SK-N-DZ (cell line): Measurements from ENCODE around the gene PCBP1.
A peak's percentile ranks its signal among the peaks of the same experiment; 100 is the strongest.
"Not testable (repeated sequence)": the region's sequence is repeated elsewhere in the genome, so short reads cannot be mapped to it uniquely, and the experiment has no call there.

Source experiments
- DNase-seq: peaks from one replicate; pipeline ENCODE4 v3.0.0-alpha.2; 2015; ENCODE audit warnings: low spot score
- small RNA-seq, 2 experiments: library from RNA; depleted of rRNA; stranded (forward); fragments of <200 nt; gene quantifications; one replicate each; pipeline ENCODE3, GENCODE V24; 2014

Gene PCBP1

DNA sequence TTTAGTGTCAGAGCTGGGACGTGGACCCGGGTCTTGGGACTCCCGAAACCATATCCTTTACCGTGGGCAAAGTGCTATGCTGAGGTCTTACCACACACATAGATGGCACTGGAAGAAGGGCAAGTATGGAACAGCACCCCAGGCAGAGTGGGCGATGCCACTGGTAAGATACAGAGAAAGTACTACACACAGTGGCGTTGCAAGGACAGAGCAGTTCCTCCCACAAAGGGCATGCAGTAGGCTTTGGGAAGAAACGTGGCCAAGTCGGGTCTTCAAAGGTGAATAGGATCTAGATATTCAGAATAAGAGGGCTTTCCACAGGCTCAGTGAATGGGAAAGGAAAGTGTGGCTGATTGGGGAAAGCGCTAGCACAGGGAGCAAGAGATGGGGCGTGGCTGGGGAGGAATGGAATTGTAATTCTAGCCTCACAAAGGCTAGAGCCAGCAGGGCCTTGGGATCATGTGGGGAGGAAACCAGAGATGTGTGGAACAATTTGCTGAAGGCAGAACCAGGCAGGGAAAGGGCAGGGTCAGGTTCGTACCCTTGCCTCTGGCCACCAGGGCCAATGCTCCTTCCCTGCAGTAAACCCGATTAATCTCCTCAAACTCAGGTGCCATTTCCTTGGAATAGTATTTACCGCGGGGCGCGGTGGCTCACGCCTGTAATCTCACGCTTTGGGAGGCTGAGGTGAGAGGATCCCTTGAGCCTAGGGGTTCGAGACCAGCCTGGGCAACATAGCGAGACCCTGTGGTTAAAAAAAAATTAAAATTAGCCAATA, 36.0 kb downstream of the PCBP1 start:
- DNase-seq, result no peak

DNA sequence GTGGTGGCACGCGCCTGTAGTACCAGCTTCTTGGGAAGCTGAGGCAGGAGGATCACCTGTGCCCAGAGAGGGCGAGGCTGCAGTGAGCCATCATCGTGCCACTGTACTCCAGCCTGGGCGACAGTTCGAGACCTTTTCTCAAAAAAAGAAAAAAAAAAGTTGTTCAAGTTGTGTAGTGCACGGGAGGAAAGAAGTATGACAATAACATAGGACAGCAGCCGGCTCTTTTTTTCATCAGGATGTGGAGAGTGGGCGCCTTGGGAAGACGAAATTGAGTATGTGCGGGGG, 36.5 kb downstream of the PCBP1 start:
- no peak for DNase-seq

DNA sequence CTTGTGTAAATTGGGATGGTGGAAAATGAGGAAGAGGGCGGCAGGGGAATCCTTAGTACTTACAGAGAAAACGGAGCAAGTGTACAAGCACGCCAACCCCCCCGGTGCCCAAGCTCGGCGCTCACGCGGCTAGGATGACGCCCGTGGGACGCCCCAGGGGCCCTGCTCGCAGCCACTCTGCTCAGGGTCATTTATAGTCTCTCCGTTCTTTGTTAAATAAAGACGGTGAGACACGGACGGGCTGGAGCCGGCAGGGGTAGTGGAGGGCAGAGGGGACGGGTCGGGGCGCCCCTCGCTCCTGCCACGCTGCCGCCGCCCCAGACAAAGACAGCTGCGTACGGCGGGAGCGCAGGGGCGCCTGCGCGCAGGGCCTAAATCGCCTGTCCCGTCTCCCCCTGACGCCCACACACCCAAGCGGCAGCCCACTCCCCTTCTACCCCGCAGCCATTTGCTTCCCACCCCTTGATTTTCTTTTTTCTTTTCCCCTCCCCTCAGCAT, 37.8 kb downstream of the PCBP1 start:
- DNase-seq, result peak; percentile 85

DNA sequence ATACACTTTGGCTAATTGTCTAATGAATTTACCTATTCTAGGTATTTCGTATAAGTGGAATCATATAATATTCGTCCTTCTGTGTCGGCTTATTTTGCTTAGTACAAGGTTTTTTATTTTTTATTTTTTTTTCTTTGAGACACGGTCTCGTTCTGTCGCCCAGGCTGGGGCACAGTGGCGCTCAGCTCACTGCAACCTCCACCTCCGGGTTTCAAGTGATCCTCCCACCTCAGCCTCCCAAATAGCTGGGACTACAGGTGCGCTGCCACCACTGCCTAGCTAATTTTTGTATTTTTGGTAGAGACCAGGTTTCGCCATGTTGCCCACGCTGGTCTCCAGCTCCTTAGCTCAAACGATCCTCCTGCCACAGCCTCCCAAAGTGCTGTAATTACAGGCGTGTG, 38.2 kb downstream of the PCBP1 start:
- DNase-seq, result no peak

DNA sequence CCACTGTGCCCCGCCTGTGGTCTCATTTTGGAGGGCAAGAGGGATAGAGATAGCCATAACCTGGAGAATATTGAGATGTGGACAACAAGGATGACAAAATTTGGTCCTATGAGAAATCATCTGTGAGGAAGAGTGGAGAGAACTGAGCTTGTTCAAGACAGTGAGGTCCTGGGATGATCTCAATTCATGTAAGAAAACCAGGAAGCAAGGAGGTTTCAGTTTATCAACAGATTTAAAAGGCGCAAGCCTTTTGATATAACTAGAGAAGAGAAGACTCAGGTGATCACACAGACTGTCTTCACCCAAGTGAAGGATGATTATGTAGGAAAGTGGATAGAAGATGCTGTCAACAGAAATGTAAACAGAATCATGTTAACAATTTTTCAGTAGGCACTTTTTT, 39.1 kb downstream of the PCBP1 start:
- no peak for DNase-seq

DNA sequence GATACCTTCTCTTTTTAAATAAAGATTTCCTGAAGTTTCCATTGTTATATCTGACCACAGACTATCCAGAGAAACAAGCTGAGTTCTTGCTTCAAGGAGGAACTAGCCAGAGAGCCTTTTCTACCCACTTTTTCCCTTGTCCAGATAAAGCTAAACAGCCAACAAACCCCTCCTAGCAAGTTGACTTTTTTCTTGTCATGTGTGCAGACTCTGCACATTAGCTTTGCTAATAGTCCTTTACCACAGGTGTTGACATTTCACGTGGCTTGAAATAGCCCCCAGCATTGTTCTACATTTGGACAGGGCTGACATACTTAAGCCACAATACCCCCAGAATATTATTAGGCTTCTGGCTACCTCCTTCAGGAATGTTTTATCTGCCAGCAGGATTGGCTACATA, 40.7 kb downstream of the PCBP1 start:
- DNase-seq, result no peak

DNA sequence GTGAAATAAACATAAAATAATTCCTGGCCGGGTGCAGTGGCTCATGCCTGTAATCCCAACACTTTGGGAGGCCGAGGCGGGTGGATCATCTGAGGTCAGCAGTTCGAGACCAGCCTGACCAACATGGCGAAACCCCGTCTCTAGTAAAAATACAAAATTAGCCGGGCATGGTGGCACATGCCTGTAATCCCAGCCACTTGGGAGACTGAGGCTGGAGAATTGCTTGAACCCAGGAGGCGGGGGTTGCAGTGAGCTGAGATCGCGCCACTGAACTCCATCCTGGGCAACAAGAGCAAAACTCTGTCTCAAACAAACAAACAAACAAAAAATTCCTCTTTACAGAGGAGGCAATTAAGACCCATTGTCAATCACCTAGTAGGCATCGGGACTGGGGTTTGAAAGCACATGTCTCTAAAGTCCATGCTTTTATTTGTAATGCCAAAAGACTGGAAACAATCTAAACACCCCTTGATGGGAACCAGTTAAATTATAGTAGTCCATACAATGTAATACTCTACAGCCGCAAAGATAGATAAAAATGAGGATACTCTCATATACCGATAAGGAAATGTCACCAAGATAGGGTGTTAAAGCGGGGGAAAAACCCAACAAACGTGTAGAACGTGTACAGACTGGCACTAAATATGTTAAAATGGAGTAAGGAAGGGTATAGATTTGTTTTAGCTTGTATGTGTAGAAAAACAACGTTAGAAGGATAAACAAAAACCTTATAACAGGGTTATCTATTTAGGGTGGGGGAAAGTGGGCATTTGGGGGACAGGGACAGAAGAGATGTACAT, 44.3 kb downstream of the PCBP1 start:
- not testable (repeated sequence) for DNase-seq

DNA sequence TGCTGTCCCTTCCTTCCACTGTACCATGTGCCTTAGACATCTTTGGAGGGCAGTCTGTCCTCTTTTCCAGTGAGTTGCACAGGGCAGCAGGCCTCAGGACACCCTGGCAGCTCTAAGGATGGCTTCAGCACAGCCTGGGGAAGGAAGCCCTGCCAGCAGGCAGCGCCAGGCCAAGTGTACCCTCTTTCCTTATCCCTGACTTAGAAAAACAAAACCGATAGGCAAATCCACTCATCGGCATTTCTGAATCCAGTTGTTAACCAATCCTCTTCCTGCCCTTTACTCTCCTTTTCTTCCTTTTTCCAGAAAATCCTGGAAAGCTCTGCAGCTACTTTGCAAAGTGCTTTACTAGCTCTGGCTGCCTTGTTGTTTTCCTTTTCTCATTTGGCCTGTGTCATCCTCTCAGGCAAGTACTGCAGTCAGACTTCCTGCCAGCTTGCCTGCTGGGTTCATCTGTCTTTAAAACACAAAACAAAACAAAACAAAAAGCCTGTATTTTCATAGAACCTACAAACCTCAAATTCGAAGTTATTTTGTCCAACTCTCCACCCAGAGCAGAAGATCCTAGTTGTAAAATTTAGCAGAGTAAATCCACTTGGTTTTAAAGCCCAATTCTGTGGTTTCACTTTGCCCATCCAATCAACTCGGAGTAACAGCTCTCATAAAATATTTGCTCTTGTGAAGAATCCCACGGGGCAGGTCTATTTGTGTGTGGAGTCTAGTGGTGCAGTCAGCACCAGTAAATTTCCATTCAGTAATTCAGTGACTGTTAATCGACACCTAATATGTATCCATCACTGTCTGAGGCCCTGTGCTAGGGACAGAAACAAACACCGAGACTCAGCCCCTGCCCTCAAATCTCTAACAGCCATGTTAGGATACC, 45.2 kb downstream of the PCBP1 start:
- no peak for DNase-seq

DNA sequence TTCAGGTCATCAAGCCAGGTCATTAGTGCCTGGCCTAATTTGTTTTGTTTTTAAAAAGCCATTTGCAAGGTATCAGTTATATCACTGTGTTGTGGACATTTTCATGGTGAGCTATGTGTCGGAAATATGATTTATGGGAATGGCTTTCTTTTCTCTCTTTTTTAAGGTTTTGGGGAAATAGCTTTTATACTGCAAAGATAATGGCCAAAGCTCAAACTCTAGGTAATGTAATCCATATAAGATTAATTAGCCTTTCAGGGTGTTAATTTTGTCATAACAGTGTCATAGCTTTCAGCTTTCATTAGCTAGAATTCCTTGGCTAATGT, 45.8 kb downstream of the PCBP1 start:
- no peak for DNase-seq

DNA sequence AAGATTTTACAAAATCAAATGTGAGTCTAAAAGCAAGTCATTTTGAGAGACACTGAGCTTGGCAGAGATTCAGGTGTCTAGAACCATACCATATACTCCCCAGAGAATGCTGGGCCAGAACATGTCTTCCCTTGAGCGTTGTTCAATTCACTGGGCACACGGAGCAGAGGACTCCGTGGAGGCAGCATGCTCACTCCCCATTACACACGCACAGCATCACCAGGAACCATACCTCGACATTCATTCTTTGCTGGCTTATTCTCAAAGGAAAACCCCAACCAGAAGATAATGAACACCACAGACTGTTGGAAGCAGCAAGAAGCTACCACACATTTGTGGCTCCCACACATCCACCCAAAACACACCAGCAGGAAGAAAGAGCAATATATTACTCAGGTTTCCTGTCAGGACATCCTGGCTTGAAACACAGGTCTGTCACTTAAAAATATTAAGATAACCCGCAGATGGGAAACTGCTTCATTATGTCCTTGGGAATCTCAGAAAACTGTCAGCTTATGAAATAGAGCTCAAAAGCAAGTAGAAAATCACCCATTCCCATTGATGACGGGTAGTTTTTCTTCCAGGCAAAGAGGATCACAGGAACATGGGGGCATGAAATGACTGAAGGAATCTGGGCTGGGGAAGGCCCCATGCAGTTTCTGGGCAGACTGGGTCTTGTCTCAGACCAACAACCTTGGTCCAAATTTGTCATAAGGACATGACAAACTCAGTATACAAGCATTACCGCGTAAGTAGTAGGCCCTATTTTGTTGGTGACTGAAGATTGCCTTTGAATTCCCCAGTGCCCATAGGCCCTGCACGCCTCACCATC, 46.4 kb downstream of the PCBP1 start:
- no peak for DNase-seq

DNA sequence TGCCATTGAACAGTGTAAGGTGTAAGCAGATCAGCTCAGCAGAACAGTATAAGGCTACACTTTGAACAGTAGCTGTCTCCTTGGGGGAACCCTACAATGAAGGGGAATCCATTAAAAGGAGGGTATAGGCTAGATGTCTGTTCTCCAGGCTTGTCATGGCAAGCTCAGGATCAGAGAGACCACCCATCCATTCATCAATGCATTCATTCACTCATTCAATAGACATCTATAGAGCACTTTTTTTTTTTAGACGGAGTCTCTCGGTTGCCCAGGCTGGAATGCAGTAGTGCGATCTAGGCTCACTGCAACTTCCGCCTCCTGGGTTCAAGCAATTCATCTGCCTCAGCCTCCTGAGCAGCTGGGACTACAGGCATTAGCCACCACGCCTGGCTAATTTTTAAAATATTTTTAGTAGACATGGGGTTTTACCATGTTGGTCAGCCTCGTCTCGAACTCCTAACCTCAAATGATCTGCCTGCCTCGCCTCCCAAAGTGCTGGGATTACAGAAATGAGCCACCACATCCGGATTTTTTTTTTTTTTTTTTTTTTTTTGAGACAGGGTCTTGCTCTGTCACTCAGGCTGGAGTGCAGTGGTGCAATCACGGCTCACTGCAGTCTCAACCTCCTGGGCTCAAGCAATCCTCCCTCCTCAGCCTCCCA, 47.2 kb downstream of the PCBP1 start:
- DNase-seq, result not testable (repeated sequence)

Small RNAs within 50 kb of the gene (small RNA-seq; reads per million reads assigned to genes)
- 0 to 0.04 reads per million in 2 experiments for gene RN7SL470P
